ENCODE measurements around the gene FBXO2. TPM values are rescaled to one million over a fixed set of nuclear protein-coding genes. Genes with fewer than 3 reads are reported as not detected.

Gene FBXO2
- total and polyA plus RNA-seq, 9 of the 15 experiments (the other 6 are each of a cell fraction or from before 2014, with no cell fraction given) = 0.04 to 1.9 (median 0.27) TPM

DNA sequence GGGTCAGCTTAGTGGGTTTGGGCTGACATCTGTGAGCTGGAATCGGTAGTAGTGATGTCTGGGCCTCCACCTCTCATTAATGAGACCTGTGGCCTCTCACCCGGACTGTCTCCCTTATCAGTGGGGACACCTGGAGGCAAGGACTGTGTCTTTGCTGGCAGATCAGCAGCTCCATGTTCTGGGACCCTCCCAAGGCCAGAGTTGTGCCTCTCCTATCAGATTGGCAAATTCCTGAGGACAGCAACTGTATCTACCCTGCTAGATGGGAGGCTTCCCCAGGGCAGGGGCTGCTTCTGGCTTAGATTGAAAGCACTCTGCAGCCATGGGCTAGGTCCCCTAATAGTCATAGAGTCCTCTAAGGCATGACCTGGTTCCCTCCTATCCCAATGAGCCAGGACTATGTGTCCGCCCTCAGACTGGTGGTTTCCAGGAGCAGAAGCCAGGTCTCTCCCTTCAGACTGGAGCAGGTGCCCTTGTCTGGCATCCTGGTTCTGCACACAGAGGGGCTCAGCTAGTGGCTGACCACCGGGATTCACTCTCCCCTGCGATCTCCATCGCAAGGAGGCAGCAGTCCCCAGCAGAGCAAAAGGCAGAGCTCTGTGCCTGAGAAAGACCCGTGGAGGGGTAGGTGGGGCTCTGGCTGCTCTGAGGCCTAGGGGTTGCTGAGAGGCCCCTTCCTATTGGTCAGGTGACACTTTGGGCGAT, 43.1 kb upstream of the FBXO2 start (continued):
- TF ChIP-seq ZNF23 (CRISPR knock-in tag; IDR thresholded peaks at IDR 0.05) (no peak), MXI1 (IDR thresholded peaks at IDR 0.05; ENCODE audit: low read depth, low read length) (no peak), KAT8 (IDR thresholded peaks at IDR 0.05; ENCODE audit: low read depth) (no peak), CC2D1A (IDR thresholded peaks at IDR 0.05) (no peak; the same call in 1 of the 2 replicates), ZNF644 (tag; IDR thresholded peaks at IDR 0.05; ENCODE audit: low read depth) (no peak), CBFB (CRISPR knock-in tag; IDR thresholded peaks at IDR 0.05) (no peak), SMARCE1 (IDR thresholded peaks at IDR 0.05) (no peak; the same call in 1 of the 2 replicates), DDX20 (tag; IDR thresholded peaks at IDR 0.05; ENCODE audit: low read depth) (no peak), JUND (IDR thresholded peaks at IDR 0.05; ENCODE audit: borderline replicate concordance, low read depth, low read length) (0 out of 2 replicates have a peak, but pooled peaks have one; percentile 14), JUND (tag; IDR thresholded peaks at IDR 0.05; ENCODE audit: borderline replicate concordance, low read depth, low read length) (no peak), ZNF584 (CRISPR knock-in tag; IDR thresholded peaks at IDR 0.05; ENCODE audit: low read depth) (no peak), MEF2A (IDR thresholded peaks at IDR 0.05; ENCODE audit: control insufficient read depth, low read depth, low read length) (no peak), THRB (CRISPR knock-in tag; conservative IDR thresholded peaks at IDR 0.05) (no peak), RAD51 (IDR thresholded peaks at IDR 0.05; ENCODE audit: borderline replicate concordance, low read depth) (no peak), TFE3 (CRISPR knock-in tag; IDR thresholded peaks at IDR 0.05) (no peak), TCFL5 (CRISPR knock-in tag; conservative IDR thresholded peaks at IDR 0.05) (no peak), ZNF184 (CRISPR knock-in tag; IDR thresholded peaks at IDR 0.05) (no peak), HOXB6 (CRISPR knock-in tag; IDR thresholded peaks at IDR 0.05; ENCODE audit: borderline replicate concordance) (no peak)
- TF ChIP-seq, protein P1, sequence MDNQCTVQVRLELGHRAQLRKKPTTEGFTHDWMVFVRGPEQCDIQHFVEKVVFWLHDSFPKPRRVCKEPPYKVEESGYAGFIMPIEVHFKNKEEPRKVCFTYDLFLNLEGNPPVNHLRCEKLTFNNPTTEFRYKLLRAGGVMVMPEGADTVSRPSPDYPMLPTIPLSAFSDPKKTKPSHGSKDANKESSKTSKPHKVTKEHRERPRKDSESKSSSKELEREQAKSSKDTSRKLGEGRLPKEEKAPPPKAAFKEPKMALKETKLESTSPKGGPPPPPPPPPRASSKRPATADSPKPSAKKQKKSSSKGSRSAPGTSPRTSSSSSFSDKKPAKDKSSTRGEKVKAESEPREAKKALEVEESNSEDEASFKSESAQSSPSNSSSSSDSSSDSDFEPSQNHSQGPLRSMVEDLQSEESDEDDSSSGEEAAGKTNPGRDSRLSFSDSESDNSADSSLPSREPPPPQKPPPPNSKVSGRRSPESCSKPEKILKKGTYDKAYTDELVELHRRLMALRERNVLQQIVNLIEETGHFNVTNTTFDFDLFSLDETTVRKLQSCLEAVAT (IDR thresholded peaks at IDR 0.05) = no peak
- TF ChIP-seq, protein P2, sequence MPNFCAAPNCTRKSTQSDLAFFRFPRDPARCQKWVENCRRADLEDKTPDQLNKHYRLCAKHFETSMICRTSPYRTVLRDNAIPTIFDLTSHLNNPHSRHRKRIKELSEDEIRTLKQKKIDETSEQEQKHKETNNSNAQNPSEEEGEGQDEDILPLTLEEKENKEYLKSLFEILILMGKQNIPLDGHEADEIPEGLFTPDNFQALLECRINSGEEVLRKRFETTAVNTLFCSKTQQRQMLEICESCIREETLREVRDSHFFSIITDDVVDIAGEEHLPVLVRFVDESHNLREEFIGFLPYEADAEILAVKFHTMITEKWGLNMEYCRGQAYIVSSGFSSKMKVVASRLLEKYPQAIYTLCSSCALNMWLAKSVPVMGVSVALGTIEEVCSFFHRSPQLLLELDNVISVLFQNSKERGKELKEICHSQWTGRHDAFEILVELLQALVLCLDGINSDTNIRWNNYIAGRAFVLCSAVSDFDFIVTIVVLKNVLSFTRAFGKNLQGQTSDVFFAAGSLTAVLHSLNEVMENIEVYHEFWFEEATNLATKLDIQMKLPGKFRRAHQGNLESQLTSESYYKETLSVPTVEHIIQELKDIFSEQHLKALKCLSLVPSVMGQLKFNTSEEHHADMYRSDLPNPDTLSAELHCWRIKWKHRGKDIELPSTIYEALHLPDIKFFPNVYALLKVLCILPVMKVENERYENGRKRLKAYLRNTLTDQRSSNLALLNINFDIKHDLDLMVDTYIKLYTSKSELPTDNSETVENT (CRISPR knock-in tag; IDR thresholded peaks at IDR 0.05) = no peak
- TF ChIP-seq, protein P3, sequence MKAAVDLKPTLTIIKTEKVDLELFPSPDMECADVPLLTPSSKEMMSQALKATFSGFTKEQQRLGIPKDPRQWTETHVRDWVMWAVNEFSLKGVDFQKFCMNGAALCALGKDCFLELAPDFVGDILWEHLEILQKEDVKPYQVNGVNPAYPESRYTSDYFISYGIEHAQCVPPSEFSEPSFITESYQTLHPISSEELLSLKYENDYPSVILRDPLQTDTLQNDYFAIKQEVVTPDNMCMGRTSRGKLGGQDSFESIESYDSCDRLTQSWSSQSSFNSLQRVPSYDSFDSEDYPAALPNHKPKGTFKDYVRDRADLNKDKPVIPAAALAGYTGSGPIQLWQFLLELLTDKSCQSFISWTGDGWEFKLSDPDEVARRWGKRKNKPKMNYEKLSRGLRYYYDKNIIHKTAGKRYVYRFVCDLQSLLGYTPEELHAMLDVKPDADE (conservative IDR thresholded peaks at IDR 0.05; ENCODE audit: control insufficient read depth, low read depth, low read length) = no peak

Data from K562 (cell line).